Measurements from ENCODE around the gene NHS.

- TF ChIP-seq CTCF (IDR thresholded peaks at IDR 0.05 in 4 of 5, conservative IDR thresholded peaks at IDR 0.05 in 1 of 5) (no peak), POLR2A (IDR thresholded peaks at IDR 0.05) (no peak)
These were observed 280.4 kb downstream of the NHS start for GRCh38 chrX:17655211-17656034.
